Measurements from ENCODE around the gene PISD.

DNA sequence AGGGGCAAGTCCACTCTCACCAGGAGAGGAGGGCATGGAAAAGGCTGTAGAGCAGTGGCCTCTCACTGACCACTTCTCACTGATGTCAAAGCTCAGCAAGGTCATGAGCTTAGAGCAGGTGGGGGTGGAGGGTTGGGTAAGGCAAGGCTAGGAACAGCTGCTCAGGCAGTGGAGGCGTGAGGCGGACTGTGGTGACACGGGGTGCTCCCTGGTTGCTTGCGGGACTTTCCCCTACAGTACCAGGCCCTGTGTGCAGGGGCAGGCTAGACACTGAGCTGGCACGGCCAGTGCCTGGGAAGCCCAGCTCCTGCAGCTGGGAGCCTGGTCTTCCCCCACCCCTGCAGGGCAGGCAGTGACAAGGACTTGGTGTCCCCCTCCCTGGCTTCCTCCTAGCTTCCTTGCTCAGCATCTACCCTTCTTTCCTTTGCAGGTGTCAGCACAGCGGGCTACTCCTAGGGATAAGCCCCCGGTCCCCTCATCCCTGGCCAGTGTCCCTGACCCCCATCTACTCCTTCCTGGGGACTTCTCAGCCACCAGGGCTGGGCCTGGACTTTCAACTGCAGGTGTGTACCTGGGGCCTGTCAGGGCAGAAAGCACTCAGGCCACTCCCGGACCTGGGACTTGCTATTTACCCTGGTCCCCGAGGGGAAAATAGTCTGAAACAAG, 45.6 kb downstream of the PISD start:
- TF ChIP-seq, protein P1, sequence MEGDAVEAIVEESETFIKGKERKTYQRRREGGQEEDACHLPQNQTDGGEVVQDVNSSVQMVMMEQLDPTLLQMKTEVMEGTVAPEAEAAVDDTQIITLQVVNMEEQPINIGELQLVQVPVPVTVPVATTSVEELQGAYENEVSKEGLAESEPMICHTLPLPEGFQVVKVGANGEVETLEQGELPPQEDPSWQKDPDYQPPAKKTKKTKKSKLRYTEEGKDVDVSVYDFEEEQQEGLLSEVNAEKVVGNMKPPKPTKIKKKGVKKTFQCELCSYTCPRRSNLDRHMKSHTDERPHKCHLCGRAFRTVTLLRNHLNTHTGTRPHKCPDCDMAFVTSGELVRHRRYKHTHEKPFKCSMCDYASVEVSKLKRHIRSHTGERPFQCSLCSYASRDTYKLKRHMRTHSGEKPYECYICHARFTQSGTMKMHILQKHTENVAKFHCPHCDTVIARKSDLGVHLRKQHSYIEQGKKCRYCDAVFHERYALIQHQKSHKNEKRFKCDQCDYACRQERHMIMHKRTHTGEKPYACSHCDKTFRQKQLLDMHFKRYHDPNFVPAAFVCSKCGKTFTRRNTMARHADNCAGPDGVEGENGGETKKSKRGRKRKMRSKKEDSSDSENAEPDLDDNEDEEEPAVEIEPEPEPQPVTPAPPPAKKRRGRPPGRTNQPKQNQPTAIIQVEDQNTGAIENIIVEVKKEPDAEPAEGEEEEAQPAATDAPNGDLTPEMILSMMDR (IDR thresholded peaks at IDR 0.05) = no peak
- TF ChIP-seq POLR2A (IDR thresholded peaks at IDR 0.05) = no peak

All from Peyer's patch (tissue), 4 donors.